Measurements from ENCODE around the gene CILP2. TPM values are rescaled to one million over a fixed set of nuclear protein-coding genes. Genes with fewer than 3 reads are reported as not detected.

The CILP2 gene
- polyA plus RNA-seq, 3 donors = 0.12 to 0.15 (median 0.13) TPM

DNA sequence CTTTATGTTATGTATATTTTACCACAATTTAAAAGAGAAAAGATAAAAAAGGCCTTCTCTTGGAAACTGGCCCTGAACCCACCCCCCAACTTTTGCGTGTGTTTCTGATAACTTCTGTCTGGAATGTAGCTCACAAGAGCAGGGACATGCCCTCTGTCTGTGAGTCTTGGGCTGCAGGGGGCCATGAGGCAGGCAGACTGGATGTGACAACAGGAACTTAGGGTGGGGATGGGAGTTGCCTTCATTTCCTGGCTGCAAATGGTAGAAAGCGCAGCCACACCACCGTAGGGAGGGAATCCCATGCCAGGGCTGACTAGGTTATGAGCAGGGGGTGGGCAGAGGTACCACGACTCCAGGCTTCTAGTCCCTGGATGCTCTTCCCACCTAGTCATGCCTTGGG lies 21.9 kb downstream of the CILP2 start:
- DNase-seq (ENCODE audit: low read depth in 3 of 3, low spot score in 2 of 3) = no peak

DNA sequence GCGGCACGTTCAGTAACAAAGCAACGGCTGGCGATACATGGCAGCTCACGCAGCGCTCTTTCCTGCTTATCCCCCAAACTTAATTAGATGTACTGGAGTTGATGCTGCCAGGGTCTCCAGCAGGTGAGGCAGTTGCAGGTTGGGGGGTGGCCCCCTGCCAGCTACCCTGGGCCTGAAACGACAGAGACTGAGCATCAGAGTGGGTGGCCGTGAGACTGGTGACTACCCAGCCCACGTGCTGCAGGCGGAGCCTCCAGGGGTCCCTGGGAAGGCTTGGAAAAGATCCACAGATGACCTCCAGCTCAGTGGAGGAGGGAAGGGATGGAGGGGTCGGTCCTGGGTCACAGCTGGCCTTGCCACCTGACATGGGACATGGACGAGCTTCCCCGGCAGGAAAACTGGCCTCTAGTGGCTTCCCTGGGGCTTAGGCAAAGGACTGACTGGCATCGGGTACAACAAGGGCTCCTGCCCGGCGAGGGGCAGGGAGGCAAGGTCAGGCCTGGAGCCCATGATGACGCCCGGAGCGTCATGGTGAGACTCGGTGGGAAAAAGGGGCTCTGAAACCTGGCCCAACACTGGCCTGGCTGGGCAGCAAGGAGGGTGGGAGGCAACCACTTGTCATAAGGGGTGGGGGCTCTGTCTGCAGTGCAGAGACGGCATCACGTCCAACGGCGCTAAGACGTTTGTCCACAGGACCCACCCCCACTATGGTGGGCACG lies 24.0 kb downstream of the CILP2 start:
- DNase-seq (ENCODE audit: low read depth in 3 of 3, low spot score in 2 of 3) = no peak

DNA sequence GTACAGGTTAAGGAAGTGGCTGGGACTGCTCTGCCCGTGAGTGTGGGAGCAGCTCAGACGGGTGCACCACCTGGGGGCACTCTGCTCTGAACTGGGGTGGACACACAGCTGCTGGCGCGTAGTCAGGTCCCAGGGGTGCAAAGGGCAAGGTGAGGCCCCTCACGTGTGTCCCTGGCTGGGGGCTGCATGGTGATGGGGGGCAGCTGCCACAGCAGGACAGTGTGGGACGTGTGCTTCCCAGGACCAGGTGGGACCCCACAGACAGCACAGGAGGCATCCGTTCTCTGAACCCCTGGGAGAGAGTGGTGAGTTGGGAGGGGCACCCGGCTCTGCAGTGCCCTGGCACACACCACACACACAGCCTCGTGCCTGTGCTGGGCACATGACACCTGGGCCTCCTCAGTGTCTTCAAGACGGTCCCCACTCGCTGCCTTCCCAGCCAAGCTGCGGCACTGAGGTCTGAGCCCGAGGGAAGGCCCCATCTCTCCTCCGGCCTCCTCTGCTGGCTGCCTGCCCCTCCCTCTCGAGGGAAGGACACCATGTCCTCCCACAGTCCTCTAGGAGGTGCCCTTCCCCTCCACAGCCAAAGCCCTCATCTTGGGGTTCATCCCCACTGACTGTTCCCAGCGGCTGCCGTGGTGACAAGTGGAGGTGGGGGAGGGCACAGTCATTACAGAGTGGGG lies 24.7 kb downstream of the CILP2 start:
- no peak for DNase-seq (ENCODE audit: low read depth in 3 of 3, low spot score in 2 of 3)

DNA sequence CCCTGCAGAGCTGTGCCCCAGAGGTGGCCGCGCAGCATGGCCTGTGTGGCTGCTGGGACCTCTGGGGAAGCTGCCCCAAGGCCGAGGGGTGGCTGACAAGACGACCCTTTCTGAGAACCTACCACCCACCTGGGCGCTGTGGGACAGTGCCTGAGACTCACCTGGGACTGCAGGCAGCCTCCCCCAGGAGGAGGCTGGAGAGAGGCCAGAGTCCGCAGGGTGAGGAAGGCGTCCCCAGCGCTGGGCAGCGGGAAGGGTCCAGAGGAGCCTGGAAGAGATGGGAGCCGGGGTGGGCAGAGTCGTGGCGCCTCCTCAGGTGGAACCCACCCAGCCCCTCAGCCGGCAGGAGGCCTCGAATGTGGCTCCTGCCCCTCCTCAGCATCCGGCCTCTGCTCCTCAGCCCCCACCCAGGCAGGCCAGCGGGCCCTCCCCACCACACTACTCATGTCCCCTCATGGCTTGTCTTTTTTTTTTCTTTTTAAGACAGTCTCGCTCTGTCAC lies 25.3 kb downstream of the CILP2 start:
- DNase-seq (ENCODE audit: low read depth in 3 of 3, low spot score in 2 of 3) = no peak

DNA sequence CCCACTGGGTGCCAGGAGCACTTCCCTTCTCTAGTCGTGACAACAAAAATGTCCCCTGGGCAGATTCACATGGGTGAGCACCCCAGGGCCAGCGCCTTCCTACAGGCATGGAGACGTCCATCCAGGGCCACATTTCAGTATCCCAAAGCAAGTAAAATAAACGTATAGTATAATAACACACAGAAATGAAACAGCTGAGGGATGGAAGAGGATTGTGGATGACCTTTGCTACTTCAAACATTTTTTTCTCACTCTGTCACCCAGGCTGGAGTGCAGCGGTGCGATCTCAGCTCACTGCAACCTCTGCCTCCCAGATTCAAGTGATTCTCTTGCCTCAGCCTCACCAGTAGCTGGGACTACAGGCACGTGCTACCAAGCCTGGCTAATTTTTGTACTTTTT lies 28.2 kb downstream of the CILP2 start:
- no peak for DNase-seq (ENCODE audit: low read depth in 3 of 3, low spot score in 2 of 3)

DNA sequence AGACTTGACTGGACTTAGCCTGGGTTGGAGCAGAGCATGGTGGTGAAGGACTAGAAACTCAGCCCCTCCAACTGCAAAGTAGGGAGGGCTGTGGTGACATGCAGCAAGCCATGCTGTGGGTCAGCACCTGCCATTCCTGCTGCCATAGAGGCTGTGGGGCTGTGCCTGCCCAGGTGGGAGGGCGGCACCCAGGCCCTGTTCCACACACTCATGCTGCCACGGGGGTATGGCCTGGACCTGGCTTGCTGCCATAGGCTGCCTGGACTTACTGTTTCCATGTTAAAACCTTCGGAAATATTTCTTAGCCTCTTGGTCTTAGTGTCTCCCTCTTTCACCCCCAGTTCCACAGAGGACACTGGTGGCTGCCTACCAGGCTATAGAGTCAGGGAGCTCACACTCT lies 29.3 kb downstream of the CILP2 start:
- DNase-seq (ENCODE audit: low read depth in 3 of 3, low spot score in 2 of 3) = no peak

DNA sequence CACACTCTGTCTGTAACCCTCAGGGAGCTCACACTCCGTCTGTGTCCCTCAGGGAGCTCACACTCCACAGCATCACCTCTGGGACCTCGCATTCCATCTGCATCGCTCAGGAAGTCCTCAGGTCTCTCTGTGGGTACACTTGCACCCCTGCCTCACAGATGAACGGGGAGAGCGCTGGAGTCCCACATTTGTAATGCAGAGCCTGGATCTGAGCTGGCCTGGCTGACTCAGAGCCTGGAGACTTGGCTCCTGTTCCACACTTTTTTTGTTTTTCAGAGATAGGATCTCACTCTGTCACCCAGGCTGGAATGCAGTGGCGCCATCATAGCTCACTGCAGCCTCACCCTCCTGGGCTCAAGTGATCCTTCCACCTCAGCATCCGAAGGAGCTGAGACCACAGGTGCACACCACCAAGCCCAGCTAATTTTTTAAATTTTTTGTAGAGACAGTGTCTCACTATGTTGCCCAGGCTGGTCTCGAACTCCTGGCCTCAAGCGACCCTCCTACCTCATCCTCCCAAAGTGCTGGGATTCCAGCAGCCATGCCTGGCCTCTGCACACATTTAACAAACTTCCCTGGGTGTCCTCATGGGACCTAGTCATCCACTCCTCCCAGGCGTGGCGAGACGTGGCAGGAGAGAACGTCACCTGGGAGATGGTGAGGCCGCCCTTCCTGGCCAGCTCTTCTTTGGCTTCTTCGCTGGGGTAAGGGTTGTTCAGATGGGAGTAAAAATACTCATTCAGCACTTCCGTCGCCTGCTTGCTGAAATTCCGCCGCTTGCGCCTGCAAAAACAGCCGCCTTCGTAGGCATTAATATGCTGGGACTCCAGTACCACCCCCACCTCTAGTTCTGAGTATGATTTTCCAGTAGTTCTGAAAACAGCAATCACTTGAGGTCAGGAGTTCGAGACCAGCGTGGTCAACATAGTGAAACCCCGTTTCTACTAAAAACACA lies 31.0 kb downstream of the CILP2 start:
- DNase-seq (ENCODE audit: low read depth in 3 of 3, low spot score in 2 of 3) = no peak

DNA sequence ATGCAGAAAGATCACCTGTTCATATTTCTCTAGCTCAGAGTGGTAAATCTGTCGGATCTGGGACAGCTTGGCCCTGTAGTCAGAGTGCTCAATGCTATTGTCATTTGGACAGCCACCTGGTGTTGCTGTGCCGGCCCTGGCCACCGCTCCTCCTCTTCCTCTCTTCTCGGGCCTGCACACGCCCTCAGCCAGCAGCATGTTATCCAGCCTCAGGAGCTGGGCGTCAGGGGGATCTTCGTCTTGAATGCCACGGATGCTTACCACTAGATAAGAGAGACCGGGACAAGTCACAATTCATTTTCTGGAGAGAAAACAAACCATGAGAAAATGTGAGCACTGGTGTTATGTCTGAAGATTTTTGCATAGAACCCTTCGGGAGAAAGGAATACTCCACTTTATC lies 32.5 kb downstream of the CILP2 start:
- DNase-seq (ENCODE audit: low read depth in 3 of 3, low spot score in 2 of 3) = no peak

DNA sequence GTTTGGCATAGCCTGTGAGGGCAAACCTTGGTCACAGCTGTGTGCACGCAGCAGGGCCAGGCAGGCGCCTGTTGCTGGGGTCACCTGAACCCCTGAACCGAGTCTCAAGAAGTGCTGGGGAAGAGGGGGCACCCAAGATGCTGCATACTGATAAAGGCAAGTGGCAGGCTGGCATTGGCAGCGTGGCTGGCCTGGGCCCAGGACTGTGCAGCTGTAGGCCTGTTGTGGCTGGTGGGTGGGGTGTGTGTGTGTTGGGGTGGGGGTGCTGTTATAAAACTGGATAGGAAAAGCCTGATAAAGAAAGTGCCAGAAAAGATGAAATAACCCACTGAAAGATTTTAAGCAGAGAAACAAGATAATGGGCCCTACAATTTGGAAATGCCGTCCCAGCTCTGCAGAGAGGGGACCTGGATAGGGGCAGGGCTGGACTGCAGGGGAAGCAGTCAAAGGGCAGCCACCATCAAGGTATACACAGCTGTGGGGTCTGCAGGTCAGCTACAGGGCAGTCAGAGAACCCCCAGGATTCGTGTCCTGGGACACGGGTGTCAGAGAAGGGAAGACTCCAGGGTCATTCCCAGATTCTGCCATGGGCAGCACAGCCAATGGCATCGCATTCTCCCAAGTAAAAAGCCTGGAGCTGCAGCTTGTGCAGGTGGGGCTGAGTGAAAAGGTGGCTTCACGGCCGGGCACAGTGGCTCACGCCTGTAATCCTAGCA lies 33.2 kb downstream of the CILP2 start:
- DNase-seq (ENCODE audit: low read depth in 3 of 3, low spot score in 2 of 3) = no peak

DNA sequence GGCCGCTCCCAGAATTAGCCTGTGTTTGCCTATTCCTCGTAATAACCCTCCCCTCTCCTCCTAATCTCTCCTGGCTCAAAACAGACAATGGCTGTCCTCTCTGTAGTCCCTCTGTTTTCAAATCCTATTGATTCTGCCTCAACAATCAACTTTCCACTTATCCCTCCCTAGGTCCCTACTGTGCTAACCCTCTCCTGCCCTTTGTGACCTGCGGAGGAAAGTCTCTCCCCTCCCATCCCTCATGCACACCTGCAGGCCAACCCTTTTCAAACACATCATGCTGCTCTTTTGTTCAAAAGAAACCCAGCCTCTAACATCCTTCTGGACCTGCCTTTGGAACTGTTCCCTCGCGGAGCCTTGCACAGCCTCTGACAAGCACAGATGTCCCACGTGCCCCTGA lies 37.3 kb downstream of the CILP2 start:
- DNase-seq (ENCODE audit: low read depth in 3 of 3, low spot score in 2 of 3) = no peak

DNA sequence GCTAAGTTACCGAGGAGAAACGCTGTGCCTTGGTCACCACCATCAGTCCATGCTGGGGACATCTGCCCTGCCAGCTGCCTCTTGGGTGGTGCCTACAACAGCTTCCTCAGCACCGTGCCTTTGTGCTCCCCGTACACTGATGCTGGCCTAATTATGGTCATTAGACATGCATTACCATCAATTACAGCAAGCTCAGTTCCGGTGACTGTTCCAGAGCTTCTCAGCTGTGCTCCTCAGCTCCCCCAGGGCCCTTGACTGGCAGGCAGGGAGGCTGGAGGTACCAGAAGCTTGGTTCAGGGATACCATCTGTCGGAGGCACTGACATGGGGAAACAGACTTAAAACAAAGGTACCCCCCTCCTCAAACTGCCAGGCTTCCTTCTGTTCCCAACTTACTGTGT lies 40.2 kb downstream of the CILP2 start:
- no peak for DNase-seq (ENCODE audit: low read depth in 3 of 3, low spot score in 2 of 3)

DNA sequence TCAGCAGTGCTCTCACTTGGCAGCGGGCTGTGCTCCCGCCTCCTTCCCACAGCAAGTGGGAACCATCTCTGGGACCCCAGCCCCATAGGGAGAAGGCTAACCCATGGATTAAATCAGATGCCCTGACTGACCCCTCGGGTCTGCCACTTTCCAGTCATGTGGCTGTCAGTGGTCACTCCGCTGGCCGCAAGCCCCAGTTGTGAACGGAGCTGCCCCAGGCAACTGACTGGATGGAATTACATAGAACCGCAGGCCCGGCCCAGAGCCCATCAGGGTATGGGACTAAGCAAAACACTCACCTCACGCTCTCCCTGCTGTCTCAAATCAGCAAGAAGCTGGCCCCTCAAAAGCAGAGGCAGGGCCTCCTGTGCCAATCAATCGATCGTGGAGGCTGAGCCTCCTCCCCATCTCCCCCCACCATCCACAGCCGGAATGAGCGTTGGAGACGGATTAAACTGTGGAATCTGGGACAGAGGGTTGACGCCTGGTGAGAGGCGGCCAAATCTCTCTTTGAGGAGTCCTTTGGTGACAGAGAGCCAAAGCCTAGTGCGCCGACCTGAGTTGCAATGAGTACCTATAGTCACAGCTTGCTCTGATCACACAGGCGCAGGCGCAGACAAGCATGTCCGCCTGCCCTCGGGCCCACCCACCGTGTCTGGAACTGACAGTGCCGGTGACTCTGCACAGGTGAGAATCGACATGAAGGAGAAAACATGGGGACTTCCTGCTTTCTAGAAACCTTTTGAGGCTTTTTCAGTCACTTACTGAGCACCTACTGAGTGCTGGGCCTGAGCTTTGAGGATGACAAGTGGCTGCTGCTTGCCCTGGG lies 41.7 kb downstream of the CILP2 start:
- no peak for DNase-seq (ENCODE audit: low read depth in 3 of 3, low spot score in 2 of 3)

DNA sequence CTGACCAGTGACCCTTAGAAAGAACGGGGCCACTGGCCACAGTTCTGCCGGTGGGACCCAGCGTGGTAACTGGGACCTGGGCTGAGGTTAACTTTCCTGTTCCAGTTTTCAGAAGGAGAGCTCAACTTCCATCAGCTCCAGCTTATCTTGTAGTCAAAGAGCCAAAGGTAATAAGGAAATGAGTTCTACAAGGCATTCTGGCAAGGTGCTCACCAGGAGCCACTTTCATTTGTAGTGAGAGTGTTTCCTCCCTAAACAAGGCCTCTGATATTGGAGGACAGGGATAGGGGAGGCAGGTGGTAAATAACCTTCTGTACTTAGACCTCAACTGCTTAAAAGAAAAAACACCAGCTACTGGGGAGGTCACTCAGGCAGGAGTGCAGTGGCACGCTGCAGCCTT lies 42.4 kb downstream of the CILP2 start:
- no peak for DNase-seq (ENCODE audit: low read depth in 3 of 3, low spot score in 2 of 3)

DNA sequence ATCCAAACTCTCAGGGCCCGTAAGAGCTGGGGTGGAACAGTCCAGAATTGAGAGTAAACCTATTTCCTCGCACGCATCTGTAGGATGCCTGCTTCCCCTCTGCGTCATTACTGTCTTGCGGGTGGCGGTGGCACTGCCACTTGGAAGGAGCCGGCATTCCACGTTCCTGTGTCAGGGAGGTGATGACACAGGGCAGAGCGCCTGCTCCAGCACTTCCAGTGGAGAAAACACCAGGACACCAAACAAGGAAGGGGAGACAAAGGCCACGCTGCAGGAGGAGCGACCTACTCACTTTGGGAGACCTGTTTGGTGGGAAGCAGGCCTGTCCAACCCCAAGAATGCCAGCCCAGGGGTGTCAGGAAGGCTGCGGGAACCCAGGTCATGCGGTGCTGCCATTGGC lies 43.3 kb downstream of the CILP2 start:
- no peak for DNase-seq (ENCODE audit: low read depth in 3 of 3, low spot score in 2 of 3)

DNA sequence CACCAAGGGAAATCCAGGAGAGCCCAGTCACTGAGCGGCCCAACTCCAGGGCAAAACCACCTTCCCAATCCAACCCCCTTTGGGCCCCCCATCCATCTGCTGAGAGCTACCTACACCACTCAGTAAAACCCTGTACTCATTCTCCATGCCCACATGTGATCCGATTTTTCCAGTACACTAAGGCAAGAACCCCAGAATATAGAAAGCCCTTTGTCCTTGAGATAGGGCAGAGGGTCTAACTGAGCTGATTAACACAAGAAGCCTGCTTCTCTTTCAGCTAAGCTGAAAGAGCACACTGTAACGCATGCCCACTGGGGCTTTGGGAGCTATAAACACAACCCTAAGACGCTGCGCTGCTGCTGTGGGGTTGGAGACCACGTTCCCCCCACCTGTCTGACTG lies 44.4 kb downstream of the CILP2 start:
- no peak for DNase-seq (ENCODE audit: low read depth in 3 of 3, low spot score in 2 of 3)

DNA sequence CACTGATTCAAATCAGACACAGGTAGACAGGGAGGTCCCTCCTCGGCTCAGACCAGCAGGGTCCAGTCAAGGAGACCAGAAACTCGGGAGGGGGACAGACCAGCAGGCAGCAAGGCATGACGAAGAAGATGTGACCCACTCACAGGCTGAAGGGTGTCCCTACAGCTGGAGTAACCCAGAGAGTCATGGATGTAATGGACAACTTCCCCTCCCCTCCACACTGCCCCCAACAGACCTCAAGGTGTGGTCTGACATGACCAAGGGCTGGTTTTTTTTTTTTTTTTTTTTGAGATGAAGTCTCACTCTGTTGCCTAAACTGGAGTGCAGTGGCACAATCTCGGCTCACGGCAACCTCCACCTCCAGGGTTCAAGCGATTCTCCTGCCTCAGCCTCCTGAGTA lies 46.3 kb downstream of the CILP2 start:
- DNase-seq (ENCODE audit: low read depth in 3 of 3, low spot score in 2 of 3) = no peak

DNA sequence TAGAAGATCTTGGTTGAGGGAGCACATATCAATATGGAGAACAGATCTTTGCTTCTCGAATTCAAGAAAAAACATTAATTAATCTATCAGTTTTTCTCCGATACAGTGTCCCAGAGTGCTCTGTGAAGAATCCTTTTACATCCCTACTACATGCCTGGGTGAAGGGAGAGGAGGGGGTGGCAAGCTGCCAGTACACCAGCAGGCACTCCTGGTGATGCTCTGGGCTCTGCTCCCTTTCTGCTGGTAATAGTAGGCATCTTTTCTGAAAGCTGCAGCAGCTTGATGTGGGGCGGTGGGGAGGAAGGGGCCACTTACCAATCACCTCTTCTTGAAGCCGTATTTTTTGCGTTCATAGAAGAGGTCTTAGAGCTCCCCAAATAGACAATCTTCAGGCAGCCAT lies 49.7 kb downstream of the CILP2 start:
- DNase-seq (ENCODE audit: low read depth in 3 of 3, low spot score in 2 of 3) = no peak

DNA sequence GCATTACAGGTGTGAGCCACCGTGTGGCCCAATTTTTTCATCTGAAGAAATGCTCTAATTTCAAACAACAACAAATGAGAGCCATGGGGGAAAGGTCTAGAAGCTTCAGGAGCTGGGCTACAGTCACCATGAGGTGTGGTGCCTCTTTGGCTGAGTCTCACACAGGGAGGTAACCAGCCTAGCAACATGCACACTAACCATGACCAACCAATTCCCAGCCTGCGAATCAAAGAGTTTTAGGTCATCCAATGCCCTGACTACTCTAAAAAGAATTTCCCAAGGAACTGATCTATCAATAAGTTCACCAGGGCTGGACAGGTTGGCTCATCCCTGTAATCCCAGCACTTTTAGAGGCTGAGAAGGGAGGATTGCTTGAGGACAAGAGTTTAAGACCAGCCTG lies 50.5 kb downstream of the CILP2 start:
- DNase-seq (ENCODE audit: low read depth in 3 of 3, low spot score in 2 of 3) = no peak

DNA sequence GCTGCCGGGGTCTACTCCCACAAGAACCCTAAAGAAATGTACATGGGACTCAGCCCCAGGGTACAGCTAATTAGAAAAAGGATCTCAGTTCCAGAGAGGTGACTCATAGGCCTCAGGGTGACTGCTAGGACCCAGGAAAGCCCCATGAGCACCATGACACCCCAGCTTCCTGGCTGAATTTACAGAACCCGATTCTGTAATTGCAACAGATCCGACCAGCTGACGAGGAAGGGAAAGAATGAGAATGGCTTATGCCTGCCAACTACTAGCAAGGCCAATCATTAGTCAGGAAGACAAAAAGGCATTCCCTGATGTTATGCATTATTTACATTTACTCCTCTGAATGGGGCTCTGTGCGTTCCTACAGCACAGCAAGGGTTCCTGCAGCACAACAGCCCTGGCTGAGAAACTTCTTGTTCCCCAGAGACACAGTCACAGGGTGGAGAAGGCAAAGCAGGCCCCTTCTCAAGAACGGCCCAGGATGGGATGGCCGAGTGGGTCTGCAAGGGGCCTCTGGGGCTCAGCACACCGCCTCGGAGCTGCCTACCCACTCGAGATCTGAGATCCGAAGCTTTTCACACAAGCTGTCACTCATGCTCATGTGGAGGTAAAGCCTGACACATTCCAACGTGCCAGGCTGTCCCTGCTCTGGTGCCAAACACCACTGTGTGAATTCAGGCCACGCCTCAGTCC lies 53.2 kb downstream of the CILP2 start:
- no peak for DNase-seq (ENCODE audit: low read depth in 3 of 3, low spot score in 2 of 3)
